K562 (cell line): ENCODE results near the gene PMIS2. TPM values are rescaled to one million over a fixed set of nuclear protein-coding genes. Genes with fewer than 3 reads are reported as not detected.

Experiments
- ATF2 ChIP-seq: sonication (generic); formaldehyde crosslinking; IDR thresholded peaks from 2 replicates; pipeline ENCODE4 v1.8.1; 2022; ENCODE audit warnings: missing genetic modification reagents
- BCOR ChIP-seq: fragments of 450-650 bp; IDR thresholded peaks from 2 replicates; pipeline ENCODE4 v1.6.1; 2016
- CHCHD3 ChIP-seq: fragments of 250-450 bp; sonication (Bioruptor Pico); IDR thresholded peaks from 2 replicates; pipeline ENCODE4 v2.1.2; 2022; ENCODE audit warnings: mild to moderate bottlenecking
- CREB1 ChIP-seq, 2 experiments: sonication (generic) in 1 of 2; formaldehyde crosslinking in 1 of 2; IDR thresholded peaks; 2 replicates each; pipeline versions ENCODE4 v1.6.1 to v1.8.0; 2012 to 2022; ENCODE audit warnings: inconsistent platforms in 1 of 2, mild to moderate bottlenecking in 1 of 2, missing genetic modification reagents in 1 of 2, moderate library complexity in 1 of 2
- EP400 ChIP-seq: fragments of 450-650 bp; IDR thresholded peaks from 2 replicates; pipeline ENCODE4 v1.6.1; 2017; ENCODE audit warnings: antibody characterized with exemption, mild to moderate bottlenecking, moderate library complexity
- FOSL1 ChIP-seq: fragments of 200-800 bp; sonication (Bioruptor generic); conservative IDR thresholded peaks from 2 replicates; pipeline ENCODE4 v1.6.1; 2016; ENCODE audit warnings: missing genetic modification characterization, missing compliant biosample characterization
- HCFC1 ChIP-seq: IDR thresholded peaks from 2 replicates; pipeline ENCODE4 v1.6.1; 2012; ENCODE audit warnings: low read depth, low read length, improper control_type of control experiment
- HLTF ChIP-seq: fragments of 450-650 bp; IDR thresholded peaks from 2 replicates; pipeline ENCODE4 v1.6.1; 2016
- MLLT1 ChIP-seq, 2 experiments: fragments of 450-650 bp; IDR thresholded peaks; 2 replicates each; pipeline ENCODE4 v1.6.1; 2016
- NFIX ChIP-seq: fragments of 250-450 bp; sonication (Bioruptor Pico); IDR thresholded peaks from 2 replicates; pipeline ENCODE4 v1.4.0; 2020; ENCODE audit warnings: low read depth, mild to moderate bottlenecking, moderate library complexity
- SMAD1 ChIP-seq: fragments of 150-350 bp; IDR thresholded peaks from 2 replicates; pipeline ENCODE4 v1.6.1; 2014; ENCODE audit warnings: low read length, low read depth; ENCODE audit not compliant: partially characterized antibody
- SMC3 ChIP-seq: conservative IDR thresholded peaks from 2 replicates; pipeline ENCODE4 v1.6.1; 2011; ENCODE audit warnings: low read depth, low read length, improper control_type of control experiment; ENCODE audit not compliant: insufficient read depth
- SOX6 ChIP-seq: fragments of 450-650 bp; IDR thresholded peaks from 2 replicates; pipeline ENCODE4 v1.6.1; 2014; ENCODE audit warnings: mild to moderate bottlenecking
- SPI1 ChIP-seq: IDR thresholded peaks from 2 replicates; pipeline ENCODE4 v1.6.1; 2011; ENCODE audit warnings: low read depth, low read length, control low read depth, borderline replicate concordance
- SRSF3 ChIP-seq: fragments of 200-400 bp; formaldehyde crosslinking; IDR thresholded peaks from 2 replicates; pipeline ENCODE4 v1.6.1; 2016; ENCODE audit warnings: mild to moderate bottlenecking, low read length, moderate library complexity; ENCODE audit not compliant: insufficient read depth
- TCF3 ChIP-seq: sonication (generic); formaldehyde crosslinking; IDR thresholded peaks from 2 replicates; pipeline ENCODE4 v1.4.0; 2020; ENCODE audit warnings: mild to moderate bottlenecking, missing genetic modification reagents
- USF1 ChIP-seq: sonication (generic); formaldehyde crosslinking; IDR thresholded peaks from 2 replicates; pipeline ENCODE4 v1.9.0; 2022; ENCODE audit warnings: mild to moderate bottlenecking, missing genetic modification reagents
- ZBTB11 ChIP-seq, 3 experiments: fragments of 200-800 bp in 1 of 3; fragments of 250-450 bp in 1 of 3; fragments of 450-650 bp in 1 of 3; sonication (Bioruptor Pico) in 1 of 3; sonication (Bioruptor generic) in 1 of 3; formaldehyde crosslinking in 1 of 3; IDR thresholded peaks; 2 replicates each; pipeline versions ENCODE4 v1.6.1 to v1.8.0; 2016 to 2022; ENCODE audit warnings: mild to moderate bottlenecking in 2 of 3, missing genetic modification characterization in 2 of 3, missing compliant biosample characterization in 1 of 3, moderate library complexity in 1 of 3
- ZNF253 ChIP-seq: fragments of 250-450 bp; sonication (Bioruptor Pico); conservative IDR thresholded peaks from 2 replicates; pipeline ENCODE4 v1.6.1; 2021; ENCODE audit warnings: mild to moderate bottlenecking
- ZNF263 ChIP-seq: sonication (generic); formaldehyde crosslinking; IDR thresholded peaks from 2 replicates; pipeline ENCODE4 v1.8.0; 2022; ENCODE audit warnings: mild to moderate bottlenecking, missing genetic modification reagents, borderline replicate concordance
- ZNF551 ChIP-seq: fragments of 250-450 bp; sonication (Bioruptor Pico); IDR thresholded peaks from 2 replicates; pipeline ENCODE4 v1.5.0; 2021; ENCODE audit warnings: mild to moderate bottlenecking, moderate library complexity
- polyA plus RNA-seq, 8 experiments: library from polyadenylated mRNA; depleted of rRNA in 4 of 8; stranded (reverse) in 5 of 8; unstranded in 3 of 8; fragments of >200 nt; fragmentation: Nextera tagmentation in 2 of 8; fragmentation: Illumina TruSeq in 1 of 8; extraction: Ambion mirVana in 2 of 8; extraction: Trizol in 1 of 8; gene quantifications; 2 replicates each; pipeline versions ENCODE4 v1.2.1 to v1.2.3, GENCODE V29; 2011 to 2014; ENCODE audit warnings: inconsistent platforms in 1 of 8, missing spikeins in 1 of 8
- total RNA-seq, 7 experiments: library from RNA; depleted of rRNA in 6 of 7; stranded (reverse); fragments of >200 nt in 6 of 7; fragmentation: Illumina TruSeq in 2 of 7; extraction: Trizol in 2 of 7; gene quantifications; 2 replicates each; pipeline versions ENCODE4 v1.2.1 to v1.2.3, GENCODE V29; 2011 to 2021; ENCODE audit warnings: low replicate concordance in 1 of 7

PMIS2 gene
- total and polyA plus RNA-seq, 9 of the 15 experiments (the other 6 are each of a cell fraction or from before 2014, with no cell fraction given) = not detected

- no peak for TF ChIP-seq SRSF3
- peak in 1 of 2 experiments; percentile 33; a peak in 1 of 4 replicates for TF ChIP-seq MLLT1 (IDR thresholded peaks at IDR 0.05)
- TF ChIP-seq CHCHD3 (CRISPR knock-in tag) = no peak
- TF ChIP-seq BCOR = 0 out of 2 replicates have a peak, but pooled peaks have one; percentile 2
- TF ChIP-seq SPI1 = no peak
- TF ChIP-seq EP400 = peak; percentile 93
- no peak for TF ChIP-seq SOX6
- TF ChIP-seq SMC3 = 0 out of 2 replicates have a peak, but pooled peaks have one; percentile 14
- TF ChIP-seq SMAD1 = no peak
- TF ChIP-seq FOSL1 (tag) = peak; percentile 59
- TF ChIP-seq ZNF253 (CRISPR knock-in tag) = no peak
- peak; percentile 83 for TF ChIP-seq HCFC1
- peak; percentile 34; the same call in 1 of the 2 replicates for TF ChIP-seq USF1 (CRISPR knock-in tag)
- 0 out of 2 replicates have a peak, but pooled peaks have one; percentile 31 for TF ChIP-seq ZNF263
- peak; percentile 61 for TF ChIP-seq NFIX (CRISPR knock-in tag)
- peak; percentile 91; the same call in 1 of the 2 replicates for TF ChIP-seq ATF2 (CRISPR knock-in tag)
- peak; percentile 36; the same call in 1 of the 2 replicates for TF ChIP-seq TCF3 (CRISPR knock-in tag)
- TF ChIP-seq CREB1 (IDR thresholded peaks at IDR 0.05) = peak; percentile 100
- peak; percentile 100 for TF ChIP-seq CREB1 (CRISPR knock-in tag; IDR thresholded peaks at IDR 0.05)
- 0 out of 6 replicates have a peak, but pooled peaks of 1 of the 3 experiments have one; percentile 44 for TF ChIP-seq ZBTB11 (CRISPR knock-in tag; IDR thresholded peaks at IDR 0.05)
- TF ChIP-seq ZNF551 (CRISPR knock-in tag) = no peak
- TF ChIP-seq HLTF = no peak
These were observed 26.8 kb downstream of the PMIS2 start, which contains the start of gene HAUS5 (continued) for GRCh38 chr19:35612559-35613321.
